B cell (primary cell): ENCODE results near the gene NPRL2. TPM values are rescaled to one million over a fixed set of nuclear protein-coding genes. Genes with fewer than 3 reads are reported as not detected.

ENCODE experiments used
- ATAC-seq: fragments of 200-7000 bp; cut with Tn5 transposase; one replicate; pipeline ENCODE4 v1.10.0; 2021; ENCODE audit warnings: low read depth, mild to moderate bottlenecking, moderate number of reproducible peaks, moderate library complexity
- CTCF ChIA-PET: fragments of 350-600 bp; sonication (Branson Sonifier 250); formaldehyde crosslinking; loops from one replicate; lab custom pipeline; 2021; ENCODE audit warnings: antibody characterized with exemption, inconsistent platforms; lab: Charles Lee
- POLR2A ChIA-PET: fragments of 350-600 bp; sonication (Branson Sonifier 250); formaldehyde crosslinking; loops from one replicate; lab custom pipeline; 2021; ENCODE audit warnings: antibody characterized with exemption; lab: Charles Lee
- DNase-seq: peaks from one replicate; pipeline ENCODE4 v3.0.0; 2013
- H2AFZ ChIP-seq: 2 replicates; pipeline ENCODE4 v1.6.1; 2012; ENCODE audit warnings: mild to moderate bottlenecking, low read depth, low read length; ENCODE audit not compliant: insufficient read depth, poor library complexity, severe bottlenecking
- H3K27ac ChIP-seq, 2 donors: 1 replicate in 1 of 2; 2 replicates in 1 of 2; pipeline ENCODE4 v1.5.1; 2012 to 2013; ENCODE audit warnings: low read length in 2 of 2, mild to moderate bottlenecking in 2 of 2, moderate library complexity in 1 of 2
- H3K27me3 ChIP-seq, 4 experiments: fragments of 200-600 bp in 1 of 4; sonication (generic) in 1 of 4; replicated peaks in 1 of 4; 1 replicate in 2 of 4; 2 replicates in 2 of 4; pipeline versions ENCODE4 v1.6.1 to v1.7.0; 2013 to 2016; ENCODE audit warnings: low read length in 3 of 4, mild to moderate bottlenecking in 2 of 4, mixed read lengths in 1 of 4, moderate library complexity in 1 of 4; ENCODE audit not compliant: insufficient read depth in 4 of 4, control insufficient read depth in 3 of 4; ENCODE audit errors: control extremely low read depth in 1 of 4
- H3K36me3 ChIP-seq, 2 experiments: replicated peaks in 1 of 2; 1 replicate in 1 of 2; 2 replicates in 1 of 2; pipeline versions ENCODE4 v1.6.1 to v1.7.1; 2013; ENCODE audit warnings: low read length in 1 of 2; ENCODE audit not compliant: insufficient read depth in 2 of 2, control insufficient read depth in 1 of 2; ENCODE audit errors: control extremely low read depth in 1 of 2, extremely low read depth in 1 of 2
- H3K4me1 ChIP-seq, 2 donors: fragments of 200-600 bp in 1 of 2; sonication (generic) in 1 of 2; 1 replicate in 1 of 2; 2 replicates in 1 of 2; pipeline versions ENCODE4 v1.5.1 to v1.6.1; 2013 to 2017; ENCODE audit warnings: low read length in 2 of 2; ENCODE audit not compliant: control insufficient read depth in 2 of 2, insufficient read depth in 2 of 2
- H3K4me2 ChIP-seq: replicated peaks from 2 replicates; pipeline ENCODE3; 2012; ENCODE audit warnings: mild to moderate bottlenecking, low read depth, low read length; ENCODE audit not compliant: poor library complexity, severe bottlenecking
- H3K4me3 ChIP-seq, 5 experiments: fragments of 200-600 bp in 1 of 5; sonication (generic) in 1 of 5; 1 replicate in 3 of 5; 2 replicates in 2 of 5; pipeline versions ENCODE4 v1.5.1 to v1.7.0; 2011 to 2016; ENCODE audit warnings: low read length in 4 of 5, mild to moderate bottlenecking in 4 of 5, low read depth in 2 of 5, control low read depth in 1 of 5, moderate library complexity in 1 of 5; ENCODE audit not compliant: insufficient read depth in 1 of 5; ENCODE audit errors: control extremely low read depth in 1 of 5, extremely low read depth in 1 of 5
- H3K79me2 ChIP-seq: fragments of 200-600 bp; sonication (generic); one replicate; pipeline ENCODE4 v1.6.0; 2016; ENCODE audit warnings: low read length; ENCODE audit not compliant: control insufficient read depth, insufficient read depth
- H3K9ac ChIP-seq: fragments of 200-600 bp; sonication (generic); 2 replicates; pipeline ENCODE4 v1.6.1; 2017; ENCODE audit warnings: mild to moderate bottlenecking, low read length, moderate library complexity
- H3K9me3 ChIP-seq, 3 donors: one replicate each; pipeline versions ENCODE4 v1.6.1 to v1.7.1; 2013; ENCODE audit warnings: low read length in 2 of 3; ENCODE audit not compliant: control insufficient read depth in 2 of 3, insufficient read depth in 1 of 3; ENCODE audit errors: control extremely low read depth in 1 of 3
- H4K20me1 ChIP-seq: 2 replicates; pipeline ENCODE4 v1.6.0; 2012; ENCODE audit warnings: mild to moderate bottlenecking, low read length; ENCODE audit not compliant: insufficient read depth, control insufficient read depth, poor library complexity, severe bottlenecking
- H3K27ac Mint-ChIP-seq: one replicate; pipeline ENCODE4 v1.8.0; 2021; ENCODE audit warnings: mixed read lengths
- H3K27me3 Mint-ChIP-seq: one replicate; pipeline ENCODE4 v1.8.0; 2021; ENCODE audit warnings: mixed read lengths
- H3K4me1 Mint-ChIP-seq: one replicate; pipeline ENCODE4 v1.8.0; 2021; ENCODE audit warnings: mixed read lengths
- H3K4me3 Mint-ChIP-seq: one replicate; pipeline ENCODE4 v1.8.0; 2021; ENCODE audit warnings: mixed read lengths
- H3K9me3 Mint-ChIP-seq: one replicate; pipeline ENCODE4 v1.8.0; 2022; ENCODE audit warnings: mixed read lengths; ENCODE audit not compliant: insufficient read depth
- CTCF ChIP-seq: fragments of 200-600 bp; IDR thresholded peaks from one replicate; pipeline ENCODE4 v1.8.0; 2022; ENCODE audit warnings: antibody characterized with exemption, mild to moderate bottlenecking
- EZH2 ChIP-seq: IDR thresholded peaks from 2 replicates; pipeline ENCODE4 v1.6.1; 2012; ENCODE audit warnings: borderline replicate concordance, low read depth, mild to moderate bottlenecking, moderate library complexity, low read length; ENCODE audit not compliant: insufficient read depth, poor library complexity, severe bottlenecking
- WGBS: methylation state at CpG from one replicate; pipeline ENCODE4 v1.1.5; 2013; ENCODE audit warnings: missing lambda C conversion rate; ENCODE audit not compliant: insufficient coverage; 5-methylcytosine and 5-hydroxymethylcytosine counted together
- intact Hi-C: fragments of 100-400 bp; cut with micrococcal nuclease; formaldehyde crosslinking; loops from one replicate; pipeline ENCODE4 v1.10.0; 2022
- polyA plus RNA-seq: library from polyadenylated mRNA; depleted of rRNA; stranded (reverse); fragments of >200 nt; gene quantifications from 2 replicates; pipeline ENCODE4 v1.2.3, GENCODE V29; 2012
- total RNA-seq, 2 donors: library from RNA; stranded (reverse); fragments of 120-200 nt in 1 of 2; gene quantifications; 1 replicate in 1 of 2; 2 replicates in 1 of 2; pipeline versions ENCODE4 v1.2.3 to v1.2.4, GENCODE V29; 2013 to 2022

NPRL2 gene
- total and polyA plus RNA-seq, 2 donors (not counting 1 experiment from before 2014, with no cell fraction given): 31.3 to 64.6 TPM

GRCh38 chr3:50392101-50392715, 41.6 kb upstream of the NPRL2 start:
- intact Hi-C loops: no loop called here
- no peak overlapping the region for H3K27ac Mint-ChIP-seq
- no peak overlapping the region for H3K9ac ChIP-seq

More at GRCh38 chr3:50392101-50392715, 41.6 kb upstream of the NPRL2 start:
- ATAC-seq (no peak), DNase-seq (no peak)
- no peaks in the 10 kb centered on the region for H3K79me2 ChIP-seq
- H3K4me3 ChIP-seq: no peak overlapping the region
- no peak overlapping the region for H3K4me3 Mint-ChIP-seq
- H3K4me1 ChIP-seq: no peaks in the 10 kb centered on the region
- no peak for TF ChIP-seq CTCF
- TF ChIP-seq EZH2: no peak
- H3K36me3 ChIP-seq: no peaks in the 10 kb centered on the region
- H4K20me1 ChIP-seq: no peaks in the 10 kb centered on the region
- H3K4me1 Mint-ChIP-seq: no peaks in the 10 kb centered on the region
- 43% methylated on average over 2 of the region's 5 CpGs for WGBS
- no peaks in the 10 kb centered on the region for H3K27me3 Mint-ChIP-seq
- no peaks in the 10 kb centered on the region for H3K9me3 ChIP-seq
- H3K4me2 ChIP-seq: no peak overlapping the region
- H3K27me3 ChIP-seq: no peaks in the 10 kb centered on the region
- no peaks in the 10 kb centered on the region for H3K9me3 Mint-ChIP-seq
- CTCF ChIA-PET: interaction anchor here (1.1 kb wide), 1 partner anchor 32 kb away, joined by 3 read pairs; no protein-coding TSS in a partner anchor
- POLR2A ChIA-PET: no interaction called here
- no peak overlapping the region for H2AFZ ChIP-seq
- H3K27ac ChIP-seq: no peak overlapping the region
